Epithelial cell of prostate (primary cell): Measurements from ENCODE around the gene PSMC1.

Experiments used
- DNase-seq: peaks from one replicate; pipeline ENCODE4 v3.0.0-alpha.2; 2011; ENCODE audit warnings: low read depth, low spot score
- H3K27ac ChIP-seq: fragments of 450-650 bp; 2 replicates; pipeline ENCODE4 v1.5.1; 2017; ENCODE audit warnings: mild to moderate bottlenecking

Gene PSMC1

DNA sequence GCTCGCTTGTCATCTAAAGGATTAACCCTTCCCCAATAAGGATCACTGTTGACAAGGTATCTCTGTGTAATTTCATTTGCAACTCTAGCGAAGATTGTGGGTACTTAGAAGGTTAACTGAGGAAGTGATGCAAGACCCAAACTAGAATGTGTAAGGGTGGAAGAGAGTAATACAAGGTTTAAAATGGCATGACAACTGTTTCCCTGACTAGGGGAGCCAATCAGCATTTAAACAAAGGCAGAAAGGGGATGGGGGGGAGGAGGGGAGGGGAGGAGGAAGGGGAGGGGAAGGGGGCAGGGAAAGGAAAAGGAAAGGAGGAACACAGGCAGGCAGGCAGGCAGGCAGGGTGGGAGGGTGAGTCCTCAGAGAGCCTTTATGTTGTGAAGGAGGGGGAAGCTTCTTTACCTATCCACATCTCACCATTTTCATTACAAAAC, 44.3 kb downstream of the PSMC1 start:
- DNase-seq = no peak
- H3K27ac ChIP-seq = peak overlapping the region; percentile 11

DNA sequence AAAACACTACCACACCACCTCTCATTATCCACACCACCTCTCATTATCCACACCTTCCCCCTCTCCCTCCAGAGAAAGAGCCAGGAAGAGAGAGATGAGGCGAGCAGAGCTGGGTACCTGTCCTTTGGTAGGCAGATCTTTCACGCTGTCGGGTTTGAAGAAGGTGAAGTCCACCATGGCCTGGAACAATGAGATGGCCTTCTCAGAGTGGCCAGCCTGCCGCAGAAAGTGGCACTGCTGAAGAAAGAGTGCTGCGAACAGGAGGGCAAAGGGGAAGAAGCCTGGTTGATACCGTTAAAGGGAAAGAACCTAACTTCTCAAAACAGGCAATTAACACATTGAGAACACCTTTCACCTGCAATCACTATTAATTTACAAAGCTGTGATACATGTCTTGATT, 44.8 kb downstream of the PSMC1 start:
- peak overlapping the region; percentile 11 for H3K27ac ChIP-seq
- DNase-seq = no peak

GRCh38 chr14:90301668-90302090, 45.3 kb downstream of the PSMC1 start:
- H3K27ac ChIP-seq = no peak overlapping the region
- DNase-seq = peak; percentile 26

DNA sequence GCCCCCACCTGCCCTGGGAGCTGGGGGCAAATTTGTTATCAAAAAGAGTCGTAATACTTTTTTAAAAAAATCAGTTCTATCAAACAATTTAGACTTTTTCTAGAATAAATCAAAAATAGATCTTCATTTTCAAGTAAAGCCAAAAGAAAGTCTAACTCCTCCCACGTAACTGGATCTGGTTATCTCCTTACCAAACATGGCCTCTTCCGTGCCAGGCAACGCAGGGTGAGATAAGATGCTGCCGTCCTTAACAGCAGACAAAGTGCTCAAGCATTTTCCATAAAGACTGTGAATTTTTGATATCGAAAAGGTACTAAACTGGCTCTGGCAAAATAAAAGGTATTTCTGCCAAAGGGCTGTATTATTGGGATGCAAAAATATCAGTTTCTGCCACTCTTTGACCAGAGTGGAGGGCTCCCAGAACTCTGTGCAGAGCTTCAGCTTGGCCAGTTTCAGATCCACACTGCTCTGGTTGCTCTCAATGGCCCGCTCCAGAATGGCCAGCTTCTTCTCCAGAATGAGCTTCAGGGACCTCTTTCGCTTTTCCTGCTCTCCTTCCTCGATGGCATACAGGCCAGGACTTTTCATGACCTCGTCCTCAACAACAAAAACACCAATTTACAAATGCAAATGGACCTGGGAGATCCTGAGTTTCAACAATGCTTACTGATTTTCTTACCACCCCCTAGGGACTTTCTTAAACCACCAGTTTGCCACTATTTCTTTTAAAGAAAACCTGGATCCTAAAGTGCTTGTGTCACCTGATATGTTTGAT, 46.4 kb downstream of the PSMC1 start:
- no peak for DNase-seq
- no peak overlapping the region for H3K27ac ChIP-seq

- H3K27ac ChIP-seq = no peak overlapping the region
- DNase-seq = no peak
Measured at GRCh38 chr14:90303473-90303872, 47.1 kb downstream of the PSMC1 start.

DNA sequence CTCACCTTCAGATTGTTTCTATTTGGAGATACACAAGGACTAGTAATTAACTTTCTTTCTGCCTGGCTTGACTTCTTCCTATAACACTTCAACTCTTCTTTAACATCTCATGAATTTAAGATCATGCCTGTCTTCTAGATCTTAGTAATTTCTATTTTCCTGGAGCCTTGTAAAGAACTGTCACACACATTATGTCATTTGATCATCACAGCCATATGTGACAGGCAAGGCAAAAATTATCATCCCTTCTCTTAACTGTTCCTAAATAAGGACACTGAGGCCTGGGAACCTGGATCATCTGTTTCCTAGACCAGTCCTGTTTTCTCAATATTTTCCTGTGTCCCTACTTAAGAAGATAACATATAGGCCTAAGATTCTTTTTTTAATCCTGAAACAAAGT, 48.1 kb downstream of the PSMC1 start:
- no peak overlapping the region for H3K27ac ChIP-seq
- DNase-seq = no peak

- DNase-seq = no peak
- H3K27ac ChIP-seq = no peak overlapping the region
Measured at GRCh38 chr14:90305176-90305601, 48.8 kb downstream of the PSMC1 start.

DNA sequence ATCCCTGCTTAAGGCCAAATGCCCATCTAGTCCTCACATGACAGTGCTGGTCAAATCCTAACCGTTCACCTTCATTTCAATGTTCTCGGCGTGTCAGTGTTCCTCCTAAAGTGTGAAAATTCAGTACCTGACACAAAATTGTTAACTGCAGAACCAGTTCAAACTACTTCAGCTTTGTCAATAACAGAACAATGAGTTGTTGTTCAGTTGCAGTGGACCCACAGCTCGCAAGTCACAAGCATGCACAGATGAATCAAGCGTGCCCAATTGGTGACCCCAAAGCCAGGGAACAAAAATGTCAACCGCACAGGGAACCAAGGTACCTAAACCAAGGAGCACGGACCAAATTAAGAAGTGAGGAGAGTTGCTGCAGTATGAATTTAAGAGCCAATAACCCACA, 52.2 kb downstream of the PSMC1 start:
- no peak for DNase-seq
- H3K27ac ChIP-seq = no peak overlapping the region

- no peak for DNase-seq
- no peak overlapping the region for H3K27ac ChIP-seq
Measured at GRCh38 chr14:90317286-90317685, 60.9 kb downstream of the PSMC1 start.

GRCh38 chr14:90318016-90318415, 61.7 kb downstream of the PSMC1 start:
- no peak overlapping the region for H3K27ac ChIP-seq
- DNase-seq = no peak

DNA sequence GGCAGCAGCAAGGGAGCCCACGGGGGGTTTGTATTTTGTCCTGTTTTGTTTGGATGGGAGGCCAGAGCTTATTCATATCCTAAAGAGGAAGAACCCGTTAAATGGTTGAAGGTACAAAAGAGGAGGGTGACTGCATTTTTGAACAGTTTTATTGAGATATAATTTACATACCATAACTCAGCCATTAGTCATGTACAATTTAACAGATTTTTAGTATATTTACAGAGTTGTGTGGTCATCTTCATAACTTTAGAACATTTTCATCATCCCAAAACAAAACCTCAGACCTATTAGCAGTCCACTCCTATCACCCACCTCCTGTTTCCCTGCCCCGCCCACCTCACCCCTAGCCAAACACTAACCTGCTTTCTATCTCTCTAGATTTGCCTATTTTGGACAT, 62.8 kb downstream of the PSMC1 start:
- no peak for DNase-seq
- H3K27ac ChIP-seq = no peak overlapping the region

DNA sequence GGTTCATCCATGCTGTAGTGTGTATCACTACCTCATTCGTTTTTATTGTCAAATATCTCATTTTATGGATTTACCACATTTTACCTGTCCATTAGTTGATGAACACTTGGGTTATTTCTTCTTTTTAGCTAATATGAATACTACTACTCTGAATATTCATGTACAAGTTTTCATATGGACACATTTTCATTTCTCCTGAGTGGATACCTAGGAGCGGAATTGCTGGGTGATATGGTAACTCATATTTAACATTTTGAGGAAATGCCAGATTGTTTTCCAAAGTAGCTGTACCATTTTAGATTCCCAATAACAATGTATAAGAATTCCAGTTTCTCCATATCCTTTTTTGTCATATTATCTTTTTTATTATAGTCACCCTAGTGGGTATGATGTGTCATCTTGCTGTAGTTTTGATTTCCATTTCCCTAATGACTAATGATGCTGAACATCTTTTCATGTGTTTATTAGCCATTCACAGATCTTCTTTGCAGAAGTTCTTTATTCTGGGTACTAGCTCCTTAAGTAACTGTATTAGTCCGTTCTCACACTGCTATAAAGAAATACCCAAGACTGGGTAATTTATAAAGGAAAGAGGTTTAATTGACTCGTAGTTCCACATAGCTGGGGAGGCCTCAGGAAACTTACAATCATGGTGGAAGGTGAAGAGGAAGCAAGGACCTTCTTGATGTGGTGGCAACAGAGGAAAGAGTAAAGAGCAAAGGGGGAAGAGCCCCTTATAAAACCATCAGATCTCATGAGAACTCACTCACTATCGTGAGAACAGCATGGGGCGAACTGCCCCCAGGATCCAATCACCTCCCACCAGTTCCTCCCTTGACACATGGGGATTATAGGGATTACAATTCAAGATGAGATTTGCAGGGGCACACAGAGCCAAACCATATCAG, 63.5 kb downstream of the PSMC1 start:
- no peak for DNase-seq
- H3K27ac ChIP-seq = no peak overlapping the region

- DNase-seq = no peak
- H3K27ac ChIP-seq = no peak overlapping the region
Measured at GRCh38 chr14:90321891-90322290, 65.5 kb downstream of the PSMC1 start.
